ENCODE results near the gene INS.

INS gene

DNA sequence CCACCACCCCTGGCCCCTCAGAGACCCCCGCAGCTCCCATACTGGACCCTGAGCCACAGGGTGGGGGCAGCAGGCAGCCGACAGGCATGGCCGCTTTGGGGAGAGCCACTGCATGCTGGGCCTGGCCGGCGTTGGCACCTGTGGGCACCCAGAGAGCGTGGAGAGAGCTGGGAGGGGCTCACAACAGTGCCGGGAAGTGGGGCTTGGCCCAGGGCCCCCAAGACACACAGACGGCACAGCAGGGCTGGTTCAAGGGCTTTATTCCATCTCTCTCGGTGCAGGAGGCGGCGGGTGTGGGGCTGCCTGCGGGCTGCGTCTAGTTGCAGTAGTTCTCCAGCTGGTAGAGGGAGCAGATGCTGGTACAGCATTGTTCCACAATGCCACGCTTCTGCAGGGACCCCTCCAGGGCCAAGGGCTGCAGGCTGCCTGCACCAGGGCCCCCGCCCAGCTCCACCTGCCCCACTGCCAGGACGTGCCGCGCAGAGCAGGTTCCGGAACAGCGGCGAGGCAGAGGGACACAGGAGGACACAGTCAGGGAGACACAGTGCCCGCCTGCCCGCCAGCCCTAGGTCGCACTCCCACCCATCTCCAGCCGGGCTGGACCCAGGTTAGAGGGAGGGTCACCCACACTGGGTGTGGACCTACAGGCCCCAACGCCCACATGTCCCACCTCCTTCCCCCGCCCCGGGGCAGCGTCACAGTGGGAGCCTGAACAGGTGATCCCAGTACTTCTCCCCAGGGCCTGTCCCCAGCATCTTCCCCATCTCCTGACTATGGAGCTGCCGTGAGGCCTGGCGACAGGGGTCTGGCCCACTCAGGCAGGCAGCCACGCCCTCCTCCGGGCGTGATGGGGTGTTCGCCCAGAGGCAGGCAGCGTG is 1.2 kb downstream of the INS start:
- H3K9me3 ChIP-seq (ENCODE audit: severe bottlenecking): no peaks in the 10 kb centered on the region
- ATAC-seq (ENCODE audit: low read depth) (no peak), DNase-seq (ENCODE audit: low spot score) (no peak)
- TF ChIP-seq, protein P1, sequence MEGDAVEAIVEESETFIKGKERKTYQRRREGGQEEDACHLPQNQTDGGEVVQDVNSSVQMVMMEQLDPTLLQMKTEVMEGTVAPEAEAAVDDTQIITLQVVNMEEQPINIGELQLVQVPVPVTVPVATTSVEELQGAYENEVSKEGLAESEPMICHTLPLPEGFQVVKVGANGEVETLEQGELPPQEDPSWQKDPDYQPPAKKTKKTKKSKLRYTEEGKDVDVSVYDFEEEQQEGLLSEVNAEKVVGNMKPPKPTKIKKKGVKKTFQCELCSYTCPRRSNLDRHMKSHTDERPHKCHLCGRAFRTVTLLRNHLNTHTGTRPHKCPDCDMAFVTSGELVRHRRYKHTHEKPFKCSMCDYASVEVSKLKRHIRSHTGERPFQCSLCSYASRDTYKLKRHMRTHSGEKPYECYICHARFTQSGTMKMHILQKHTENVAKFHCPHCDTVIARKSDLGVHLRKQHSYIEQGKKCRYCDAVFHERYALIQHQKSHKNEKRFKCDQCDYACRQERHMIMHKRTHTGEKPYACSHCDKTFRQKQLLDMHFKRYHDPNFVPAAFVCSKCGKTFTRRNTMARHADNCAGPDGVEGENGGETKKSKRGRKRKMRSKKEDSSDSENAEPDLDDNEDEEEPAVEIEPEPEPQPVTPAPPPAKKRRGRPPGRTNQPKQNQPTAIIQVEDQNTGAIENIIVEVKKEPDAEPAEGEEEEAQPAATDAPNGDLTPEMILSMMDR (IDR thresholded peaks at IDR 0.05; ENCODE audit: poor library complexity, severe bottlenecking): no peak
- no peaks in the 10 kb centered on the region for H3K36me3 ChIP-seq (ENCODE audit: low read depth)
- no peak overlapping the region for H3K27ac ChIP-seq (ENCODE audit: poor library complexity, severe bottlenecking)
- H3K4me3 ChIP-seq (ENCODE audit: severe bottlenecking): no peak overlapping the region
- no peaks in the 10 kb centered on the region for H3K27me3 ChIP-seq (ENCODE audit: insufficient read depth, poor library complexity, severe bottlenecking)
- no peaks in the 10 kb centered on the region for H3K4me1 ChIP-seq (ENCODE audit: insufficient read depth, poor library complexity, severe bottlenecking)

DNA sequence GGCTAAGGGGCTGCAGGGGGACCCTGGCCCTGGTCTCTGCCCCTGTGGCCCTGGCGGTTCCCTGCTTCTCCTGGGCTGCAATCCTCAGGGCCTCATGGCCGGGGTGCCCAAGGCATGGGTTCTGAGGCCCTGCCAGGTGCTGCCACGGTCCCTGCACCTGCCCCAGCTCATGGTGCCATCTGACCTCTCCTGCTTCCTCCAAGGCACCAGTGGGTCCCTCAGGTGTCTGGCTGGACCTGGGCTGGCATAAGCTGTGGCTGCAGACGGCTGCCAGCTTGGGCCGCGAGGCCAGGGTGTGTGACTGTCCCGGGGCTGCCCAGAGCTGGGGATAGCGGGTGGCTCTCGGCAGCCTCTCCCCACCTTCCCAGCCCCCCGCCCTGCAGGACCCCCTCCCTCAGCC is 2.0 kb downstream of the INS start:
- TF ChIP-seq, protein P1 (IDR thresholded peaks at IDR 0.05; ENCODE audit: poor library complexity, severe bottlenecking): no peak

DNA sequence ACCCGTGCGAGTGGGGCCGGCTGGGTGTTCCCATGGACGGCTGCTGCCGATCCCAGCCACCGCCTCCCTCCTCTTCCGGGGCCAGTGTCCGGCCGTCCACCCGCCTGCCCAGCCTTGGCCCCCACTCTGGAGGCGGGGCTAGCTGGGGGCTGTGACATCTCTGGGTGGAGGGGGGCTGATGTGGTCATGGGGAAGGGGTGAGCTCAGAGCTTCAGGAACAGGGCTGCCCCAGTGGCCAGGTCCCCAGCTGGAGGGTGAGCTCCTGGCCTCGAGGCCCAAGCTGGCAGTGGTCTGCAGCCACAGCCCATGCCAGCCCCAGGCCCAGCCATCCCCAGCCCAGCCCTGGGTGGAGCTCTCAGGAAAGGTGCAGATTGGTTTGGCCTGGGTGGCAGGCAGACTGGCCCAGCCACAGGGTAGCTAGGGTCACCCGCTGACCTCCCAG is 2.7 kb downstream of the INS start:
- Histone ChIP-seq H3K27ac (ENCODE audit: poor library complexity, severe bottlenecking) (no peak overlapping the region), H3K4me1 (ENCODE audit: insufficient read depth, poor library complexity, severe bottlenecking) (no peaks in the 10 kb centered on the region), H3K27me3 (ENCODE audit: insufficient read depth, poor library complexity, severe bottlenecking) (no peaks in the 10 kb centered on the region), H3K9me3 (ENCODE audit: severe bottlenecking) (no peaks in the 10 kb centered on the region), H3K4me3 (ENCODE audit: severe bottlenecking) (no peak overlapping the region), H3K36me3 (ENCODE audit: low read depth) (no peaks in the 10 kb centered on the region)
- DNase-seq (ENCODE audit: low spot score) (no peak), ATAC-seq (ENCODE audit: low read depth) (no peak)
- TF ChIP-seq, protein P1 (IDR thresholded peaks at IDR 0.05; ENCODE audit: poor library complexity, severe bottlenecking): no peak

More for the DNA sequence above, 2.0 kb downstream of the INS start:
- no peak overlapping the region for H3K4me3 ChIP-seq (ENCODE audit: severe bottlenecking)
- DNase-seq (ENCODE audit: low spot score) (no peak), ATAC-seq (ENCODE audit: low read depth) (no peak)
- H3K36me3 ChIP-seq (ENCODE audit: low read depth): no peaks in the 10 kb centered on the region
- H3K4me1 ChIP-seq (ENCODE audit: insufficient read depth, poor library complexity, severe bottlenecking): no peaks in the 10 kb centered on the region
- H3K27me3 ChIP-seq (ENCODE audit: insufficient read depth, poor library complexity, severe bottlenecking): no peaks in the 10 kb centered on the region
- H3K9me3 ChIP-seq (ENCODE audit: severe bottlenecking): no peaks in the 10 kb centered on the region
- H3K27ac ChIP-seq (ENCODE audit: poor library complexity, severe bottlenecking): no peak overlapping the region

DNA sequence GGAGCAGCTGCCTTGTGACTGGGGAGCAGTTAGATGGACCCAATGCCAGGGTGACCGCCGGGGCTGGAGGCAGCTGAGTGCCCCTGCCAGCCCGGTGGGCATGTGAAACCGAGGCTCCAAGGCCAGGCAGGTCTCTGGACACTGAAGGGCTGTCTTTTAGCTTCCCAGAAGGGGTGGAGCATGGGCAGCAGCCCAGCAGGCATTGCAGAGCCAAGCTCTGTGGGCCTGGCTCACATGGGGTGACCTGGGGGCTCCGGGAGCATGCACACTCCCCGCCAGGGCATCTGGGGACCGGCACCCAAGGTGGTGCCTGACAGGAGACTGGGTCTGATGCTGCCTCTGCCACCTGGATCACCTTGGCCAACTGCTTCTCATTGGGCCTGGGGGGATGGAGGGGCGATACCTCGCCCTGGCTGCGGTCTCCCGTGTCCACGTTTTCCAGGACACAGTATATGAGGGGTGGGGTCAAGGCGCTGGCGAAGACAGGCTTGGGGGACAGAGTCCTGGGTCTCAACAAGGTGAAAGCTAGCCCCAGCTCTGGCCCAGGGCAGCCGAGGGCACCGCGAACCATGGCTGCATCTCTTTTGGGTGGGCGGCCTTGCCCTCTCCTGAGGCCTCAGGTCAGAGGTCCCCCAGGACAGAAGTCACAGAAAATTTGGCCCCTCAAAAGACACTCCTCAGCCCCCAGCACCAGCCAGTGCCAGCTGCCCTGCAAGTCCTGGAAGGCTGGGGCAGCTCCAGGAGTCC is 3.5 kb downstream of the INS start:
- H3K27ac ChIP-seq (ENCODE audit: poor library complexity, severe bottlenecking): no peak overlapping the region
- TF ChIP-seq, protein P1 (IDR thresholded peaks at IDR 0.05; ENCODE audit: poor library complexity, severe bottlenecking): no peak
- DNase-seq (ENCODE audit: low spot score) (no peak), ATAC-seq (ENCODE audit: low read depth) (no peak)
- H3K36me3 ChIP-seq (ENCODE audit: low read depth): no peaks in the 10 kb centered on the region
- H3K4me3 ChIP-seq (ENCODE audit: severe bottlenecking): no peak overlapping the region
- H3K4me1 ChIP-seq (ENCODE audit: insufficient read depth, poor library complexity, severe bottlenecking): no peaks in the 10 kb centered on the region
- H3K27me3 ChIP-seq (ENCODE audit: insufficient read depth, poor library complexity, severe bottlenecking): no peaks in the 10 kb centered on the region
- H3K9me3 ChIP-seq (ENCODE audit: severe bottlenecking): no peaks in the 10 kb centered on the region
